GM12891 (cell line): ENCODE measurements around the gene TRUB1.

Source experiments
- POLR2A ChIP-seq: IDR thresholded peaks from 2 replicates; pipeline ENCODE4 v1.6.1; 2011; ENCODE audit warnings: low read depth, low read length, control low read depth
- POLR2AphosphoS5 ChIP-seq: IDR thresholded peaks from 2 replicates; pipeline ENCODE4 v1.6.1; 2011; ENCODE audit warnings: low read depth, low read length, control low read depth
- TAF1 ChIP-seq: IDR thresholded peaks from 2 replicates; pipeline ENCODE4 v1.6.1; 2011; ENCODE audit warnings: low read depth, low read length, control low read depth

DNA sequence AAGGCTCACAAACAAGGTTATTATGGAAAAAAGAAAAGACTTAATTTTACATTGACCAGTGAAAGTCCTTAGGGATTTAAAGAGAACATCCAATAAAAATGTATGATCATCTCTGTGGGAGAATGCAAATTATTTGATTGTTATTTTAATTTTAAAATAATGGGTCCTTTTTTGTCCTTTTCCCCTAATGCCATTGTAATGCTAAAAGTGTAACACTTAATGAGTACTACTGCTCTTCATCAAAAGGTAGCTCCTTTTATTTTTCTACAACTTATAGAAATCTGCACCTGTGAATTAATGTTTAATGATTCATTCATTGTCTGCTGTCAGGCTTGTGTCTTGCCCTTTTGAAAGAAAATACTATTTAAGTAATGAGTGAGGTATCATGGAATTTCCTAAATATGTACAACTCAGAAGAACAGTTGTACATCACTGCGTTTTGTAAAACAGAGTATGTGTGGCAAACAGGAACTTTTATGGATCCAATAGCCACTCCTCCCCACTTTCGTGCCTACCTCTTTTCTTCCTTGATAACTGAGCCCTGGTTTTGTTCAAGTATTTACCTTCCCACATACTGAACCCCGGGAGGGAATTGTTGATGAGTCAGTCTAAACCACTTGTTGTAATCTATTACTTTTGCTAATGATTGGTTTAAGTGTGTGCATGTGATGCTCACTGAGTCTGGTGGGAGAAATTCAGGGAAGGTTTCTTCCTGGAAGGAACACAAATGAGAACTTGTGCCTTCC, 19.9 kb upstream of the TRUB1 start:
- no peak for TF ChIP-seq POLR2AphosphoS5
- TF ChIP-seq POLR2A, result no peak
- no peak for TF ChIP-seq TAF1
